IPS DF 19.7 (cell line): ENCODE data around the gene NR2E3.
A peak's percentile ranks its signal among the peaks of the same experiment; 100 is the strongest.

Source experiments
- DNase-seq: peaks from one replicate; pipeline ENCODE4 v3.0.0-alpha.2; 2013; ENCODE audit warnings: low read depth, low spot score

The NR2E3 gene

GRCh38 chr15:71810256-71811035 lies at the start of gene NR2E3:
Gene NR2E3 (plus strand): TSS chr15:71810554. CDS start chr15:71810744, 190 bp downstream.
- DNase-seq = no peak

- no peak for DNase-seq
Measured at GRCh38 chr15:71760852-71761251, 49.5 kb upstream of the NR2E3 start.

GRCh38 chr15:71761649-71762048 lies 48.7 kb upstream of the NR2E3 start:
- DNase-seq = no peak

- no peak for DNase-seq
Measured at GRCh38 chr15:71768184-71768583, 42.2 kb upstream of the NR2E3 start.

- no peak for DNase-seq
Measured at GRCh38 chr15:71773206-71773859, 37.0 kb upstream of the NR2E3 start.

GRCh38 chr15:71775856-71776255 lies 34.5 kb upstream of the NR2E3 start:
- DNase-seq = no peak

- DNase-seq = no peak
Measured at GRCh38 chr15:71776304-71776703, 34.0 kb upstream of the NR2E3 start.

GRCh38 chr15:71777216-71777943 lies 33.0 kb upstream of the NR2E3 start:
- no peak for DNase-seq

GRCh38 chr15:71779073-71779797 lies 31.1 kb upstream of the NR2E3 start:
- DNase-seq = no peak

GRCh38 chr15:71780115-71780976 lies 30.0 kb upstream of the NR2E3 start:
- DNase-seq = peak; percentile 72

GRCh38 chr15:71781179-71781964 lies 29.0 kb upstream of the NR2E3 start:
- DNase-seq = no peak

GRCh38 chr15:71781965-71782265 lies 28.4 kb upstream of the NR2E3 start:
- DNase-seq = no peak

GRCh38 chr15:71782422-71783165 lies 27.8 kb upstream of the NR2E3 start:
- no peak for DNase-seq

GRCh38 chr15:71784719-71785118 lies 25.6 kb upstream of the NR2E3 start:
- no peak for DNase-seq

GRCh38 chr15:71785996-71786395 lies 24.4 kb upstream of the NR2E3 start:
- no peak for DNase-seq

- DNase-seq = no peak
Measured at GRCh38 chr15:71786673-71787072, 23.7 kb upstream of the NR2E3 start.

GRCh38 chr15:71788646-71789579 lies 21.4 kb upstream of the NR2E3 start:
- no peak for DNase-seq

GRCh38 chr15:71789616-71790015 lies 20.7 kb upstream of the NR2E3 start:
- no peak for DNase-seq
